Epidermal melanocyte (primary cell): Measurements from ENCODE around the gene B2M.
"Not testable (repeated sequence)": the region's sequence is repeated elsewhere in the genome, so short reads cannot be mapped to it uniquely, and the experiment has no call there.

Experiments
- DNase-seq: peaks from one replicate; pipeline ENCODE4 v3.0.0; 2011; ENCODE audit warnings: low spot score; ENCODE audit not compliant: insufficient read length

Gene B2M

DNA sequence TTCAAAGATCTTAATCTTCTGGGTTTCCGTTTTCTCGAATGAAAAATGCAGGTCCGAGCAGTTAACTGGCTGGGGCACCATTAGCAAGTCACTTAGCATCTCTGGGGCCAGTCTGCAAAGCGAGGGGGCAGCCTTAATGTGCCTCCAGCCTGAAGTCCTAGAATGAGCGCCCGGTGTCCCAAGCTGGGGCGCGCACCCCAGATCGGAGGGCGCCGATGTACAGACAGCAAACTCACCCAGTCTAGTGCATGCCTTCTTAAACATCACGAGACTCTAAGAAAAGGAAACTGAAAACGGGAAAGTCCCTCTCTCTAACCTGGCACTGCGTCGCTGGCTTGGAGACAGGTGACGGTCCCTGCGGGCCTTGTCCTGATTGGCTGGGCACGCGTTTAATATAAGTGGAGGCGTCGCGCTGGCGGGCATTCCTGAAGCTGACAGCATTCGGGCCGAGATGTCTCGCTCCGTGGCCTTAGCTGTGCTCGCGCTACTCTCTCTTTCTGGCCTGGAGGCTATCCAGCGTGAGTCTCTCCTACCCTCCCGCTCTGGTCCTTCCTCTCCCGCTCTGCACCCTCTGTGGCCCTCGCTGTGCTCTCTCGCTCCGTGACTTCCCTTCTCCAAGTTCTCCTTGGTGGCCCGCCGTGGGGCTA is at the start of gene B2M, which contains the start of gene PATL2:
Gene B2M (plus strand): TSS at position 422 of the 647 bp plus-strand sequence. CDS start 30 bp downstream, at position 452.
Gene PATL2 (minus strand): TSS at position 228 of the 647 bp plus-strand sequence. CDS start 34,833 bp downstream, outside the sequence.
- DNase-seq: peak; percentile 77

DNA sequence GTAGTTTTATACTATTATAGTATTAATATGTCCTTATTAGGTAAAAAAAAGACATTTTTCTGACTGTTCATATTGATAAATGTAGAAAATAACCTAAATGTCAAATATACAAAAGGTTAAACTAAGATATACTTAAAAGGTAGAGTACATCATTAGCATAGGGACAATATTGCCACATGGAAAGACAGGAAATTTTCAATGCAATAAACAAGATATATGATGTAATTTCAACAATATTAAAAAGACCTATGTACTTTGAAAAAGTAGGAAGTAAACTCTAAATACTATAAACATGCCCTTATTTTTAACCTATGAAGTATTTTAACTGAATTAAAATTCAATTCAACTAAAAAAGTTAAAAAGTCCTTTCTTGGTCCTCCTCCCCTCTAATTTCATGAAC is 49.7 kb upstream of the B2M start:
- no peak for DNase-seq

DNA sequence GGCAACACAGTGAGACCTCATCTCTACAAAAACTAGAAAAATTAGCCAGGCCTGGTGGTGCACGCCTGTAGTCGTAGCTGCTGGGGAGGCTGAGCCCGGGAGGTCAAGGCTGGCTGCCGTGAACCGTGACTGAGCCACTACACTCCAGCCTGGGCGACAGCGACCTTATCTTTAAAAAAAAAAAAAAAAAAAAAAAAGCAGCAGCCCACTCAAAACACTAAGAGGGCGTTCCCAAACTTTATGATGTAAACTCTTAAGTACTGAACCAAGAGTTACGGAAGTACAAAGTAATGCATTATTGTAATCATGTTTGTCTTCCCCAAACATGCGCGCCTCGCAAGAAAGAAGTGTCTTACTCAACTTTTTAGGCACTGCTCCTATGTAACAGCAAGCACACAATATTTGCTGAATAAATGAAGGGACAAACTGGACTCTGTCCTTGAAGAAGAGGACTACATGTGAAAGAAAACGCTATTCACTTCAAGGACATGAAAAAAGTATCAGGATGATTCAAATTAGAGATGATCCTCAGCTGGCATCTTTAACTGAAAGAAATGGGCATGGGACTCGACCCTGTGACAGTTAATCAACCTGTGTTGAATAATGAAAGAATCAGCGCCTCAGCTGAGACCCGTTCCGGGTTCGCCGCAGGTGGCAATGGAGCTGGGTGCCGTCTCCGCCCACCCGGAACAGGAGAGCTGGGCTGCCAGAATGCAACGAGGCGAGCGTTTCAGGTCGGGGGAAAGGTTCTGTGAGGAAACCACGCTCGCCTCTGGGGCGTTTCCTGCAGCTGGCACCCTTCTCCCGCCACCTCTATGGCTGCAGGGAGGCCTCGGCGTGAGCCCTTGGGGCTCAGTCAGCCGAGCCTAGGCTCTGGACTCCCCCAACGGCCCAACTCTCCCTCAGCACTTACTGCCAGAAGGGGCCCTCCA is 48.6 kb upstream of the B2M start:
- no peak for DNase-seq

DNA sequence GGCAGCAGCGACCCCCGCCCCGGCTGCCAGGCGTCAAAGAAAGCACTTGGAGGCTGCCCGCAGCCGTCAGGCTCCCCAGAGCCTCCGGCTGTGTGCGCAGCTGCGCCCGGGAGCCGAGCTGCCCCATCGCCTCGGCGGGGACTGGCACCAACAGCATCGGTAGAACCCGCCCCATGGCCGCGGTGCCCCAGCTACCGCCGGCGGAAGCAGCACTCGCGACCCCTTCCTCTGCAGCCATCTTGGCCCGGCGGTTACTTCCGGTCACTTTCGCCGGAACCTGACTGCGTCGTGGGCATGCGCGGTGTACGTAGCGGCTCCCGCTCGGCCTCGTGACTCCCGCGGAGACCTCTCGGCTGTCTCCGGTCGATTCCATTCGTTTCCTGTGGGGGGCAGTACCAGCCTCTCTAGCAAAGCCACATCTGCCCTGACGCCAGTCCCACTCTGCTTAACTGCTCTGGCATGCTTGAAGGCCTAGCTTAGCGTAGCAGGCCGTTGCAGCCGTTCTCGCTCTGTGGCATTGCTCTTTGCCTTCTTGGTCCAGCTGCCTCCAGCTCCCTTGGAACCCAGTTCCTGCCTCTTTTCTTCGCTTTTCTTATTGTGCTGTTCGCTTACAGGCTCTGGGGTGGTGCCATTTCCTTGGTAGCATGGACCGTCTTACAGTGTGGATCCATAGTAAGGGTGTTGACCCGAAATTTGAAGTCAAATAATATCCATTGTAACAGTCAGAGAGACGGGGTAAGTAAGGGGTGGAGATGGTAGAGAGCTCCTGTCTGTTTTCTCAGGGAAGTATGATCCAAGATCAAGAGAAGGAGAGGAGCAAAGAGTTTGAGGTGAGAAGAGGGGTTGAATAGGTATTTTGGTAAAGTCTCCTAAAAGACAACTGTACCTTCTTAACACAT is 47.7 kb upstream of the B2M start, which contains the start of gene SPG11:
Gene SPG11 (minus strand): TSS at position 253 of the 899 bp plus-strand sequence. CDS start 15 bp downstream, at position 238.
- DNase-seq: peak; percentile 88

DNA sequence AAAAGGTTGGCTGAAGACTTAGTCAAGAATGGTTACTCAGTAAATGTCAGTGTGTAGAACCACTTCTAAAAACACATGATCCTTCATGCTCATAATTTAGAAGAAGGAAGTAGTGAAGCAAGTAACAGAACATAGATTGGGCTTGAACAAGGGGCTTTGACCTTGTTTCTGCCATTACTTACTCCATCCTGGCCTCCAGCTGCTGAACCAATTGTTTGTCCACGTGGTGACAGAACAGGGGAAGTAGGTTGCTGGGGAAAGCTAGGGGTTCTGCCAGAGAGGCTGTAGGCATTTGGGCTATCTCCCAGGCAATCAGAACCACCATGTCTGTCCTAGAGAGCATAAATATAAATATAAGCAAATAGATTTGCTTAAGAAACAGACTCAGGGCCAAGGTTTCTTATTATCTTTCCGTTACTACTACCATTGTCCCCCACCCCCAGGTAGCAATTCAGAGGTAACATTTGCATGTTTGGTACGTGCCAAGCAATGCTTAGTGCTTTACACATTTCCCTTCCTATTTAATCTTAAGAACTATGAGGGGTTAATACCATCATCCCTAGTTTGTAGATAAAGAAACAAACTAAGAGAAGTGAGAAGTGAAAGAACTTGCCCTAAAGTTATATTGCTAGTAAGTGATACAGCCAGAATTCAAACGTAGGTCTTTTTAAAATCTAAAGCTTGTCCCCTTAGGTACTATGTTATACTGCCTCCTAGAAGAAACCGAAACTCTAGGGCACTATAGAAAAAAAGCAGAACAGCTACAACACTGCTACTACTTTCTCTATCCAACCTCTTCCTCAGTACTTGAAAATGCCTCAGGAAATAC is 44.9 kb upstream of the B2M start:
- no peak for DNase-seq

DNA sequence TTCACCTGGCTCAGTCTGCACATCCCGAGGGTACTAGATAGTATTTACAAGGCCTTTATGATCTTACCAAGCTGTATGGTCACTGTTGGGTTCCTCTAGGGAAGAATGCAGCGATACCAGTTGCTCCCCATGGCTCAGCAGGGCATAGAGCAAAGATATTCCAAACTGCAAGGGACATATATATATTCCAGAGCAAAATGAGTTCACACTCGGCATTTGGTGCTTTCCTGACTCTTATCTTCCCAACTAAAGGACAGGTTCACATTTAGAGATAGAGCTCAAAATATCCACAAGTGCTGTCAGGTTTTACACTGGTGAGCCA is 44.3 kb upstream of the B2M start:
- DNase-seq: no peak

DNA sequence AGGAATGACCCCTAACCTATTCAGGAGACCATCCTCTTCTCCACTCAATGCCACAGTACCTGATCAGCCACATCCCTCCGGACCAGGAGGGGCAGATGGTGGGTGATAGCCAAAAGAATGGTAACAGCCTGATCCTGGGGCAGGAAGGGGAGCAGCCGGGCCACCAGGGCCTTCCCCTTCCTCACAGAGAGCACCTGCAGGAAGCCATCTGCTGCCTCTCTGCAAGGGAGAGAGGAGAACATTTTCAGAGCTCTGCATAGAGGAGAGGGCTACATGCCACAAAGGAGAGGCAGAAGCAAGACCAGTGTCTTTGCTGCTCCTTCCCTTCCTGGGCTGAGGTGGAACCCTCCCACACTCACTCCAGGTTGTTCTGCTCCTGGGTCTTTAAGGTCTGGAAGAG is 42.4 kb upstream of the B2M start:
- DNase-seq: no peak

DNA sequence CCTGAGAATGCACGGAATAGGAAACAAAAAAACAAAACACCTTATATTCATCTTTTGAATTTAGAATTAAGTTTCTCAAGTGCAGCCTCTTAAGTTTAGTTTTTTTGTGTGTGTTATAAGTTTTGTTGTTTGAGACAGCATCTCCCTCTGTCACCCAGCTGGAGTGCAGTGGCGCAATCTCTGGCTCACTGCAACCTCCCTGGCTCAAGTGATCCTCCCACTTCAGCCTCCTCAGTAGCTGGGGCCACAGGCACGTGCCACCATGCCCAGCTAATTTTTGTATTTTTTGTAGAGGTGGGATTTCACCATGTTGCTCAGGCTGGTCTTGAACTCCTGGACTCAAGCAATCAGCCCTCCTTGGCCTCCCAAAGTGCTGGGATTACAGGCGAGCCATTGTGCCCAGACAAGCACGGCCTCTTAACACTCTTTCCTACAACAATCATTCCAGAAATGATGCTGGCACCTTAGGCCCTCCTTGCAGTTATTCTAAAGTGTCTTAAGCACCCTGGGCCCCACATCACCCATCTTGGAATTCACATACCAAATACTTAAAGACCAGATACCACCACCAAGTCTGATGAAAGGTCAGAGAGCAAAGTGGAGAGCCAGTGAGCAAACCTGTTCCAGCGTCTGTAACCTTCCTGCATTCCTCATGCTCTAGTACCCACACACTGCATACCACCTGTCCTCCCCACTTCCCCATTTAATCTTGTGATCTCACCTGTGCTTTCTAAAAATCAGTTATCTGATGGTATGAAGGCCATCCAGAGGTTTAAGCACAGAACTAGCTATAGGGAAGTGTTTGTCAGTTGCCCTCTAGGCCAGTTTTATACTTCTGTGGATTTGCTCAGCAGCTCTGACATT is 41.0 kb upstream of the B2M start:
- no peak for DNase-seq

DNA sequence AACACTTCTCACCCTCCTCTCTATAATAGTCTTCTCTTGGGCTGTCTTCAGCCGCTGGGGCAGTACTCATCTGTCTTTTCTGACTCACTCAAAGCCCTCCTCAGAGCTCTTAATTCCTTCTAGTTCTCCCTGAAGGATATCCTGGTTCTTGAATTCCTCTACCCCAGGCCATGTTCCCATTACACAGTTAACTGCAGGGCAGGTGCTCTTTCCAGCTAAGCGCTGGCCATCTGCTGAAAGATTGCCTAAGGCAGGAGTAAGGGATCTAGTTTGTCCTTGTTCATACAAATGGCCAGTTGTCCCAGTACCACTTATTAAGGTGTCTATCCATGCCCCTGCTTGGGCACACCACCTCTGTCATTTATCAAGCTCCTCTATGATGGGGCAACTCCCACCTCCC is 37.7 kb upstream of the B2M start:
- DNase-seq: no peak

DNA sequence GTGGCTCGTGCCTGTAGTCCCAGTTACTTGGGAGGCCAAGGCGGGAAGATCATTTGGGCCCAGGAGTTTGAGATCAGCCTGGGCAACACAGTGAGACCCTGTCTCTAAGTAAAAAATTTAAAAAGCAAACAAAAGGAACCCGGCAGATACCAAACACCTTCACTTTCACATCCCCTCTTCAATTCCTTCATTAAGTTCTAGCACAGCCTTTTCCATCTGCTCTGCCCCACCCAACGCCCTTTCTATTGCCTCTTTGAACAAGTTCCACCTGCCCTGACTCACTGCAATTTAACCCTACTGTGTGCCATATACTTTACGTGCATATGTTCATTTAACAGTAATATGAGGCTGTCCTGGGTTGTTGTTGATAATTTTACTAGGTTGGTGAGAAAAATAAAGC is 35.4 kb upstream of the B2M start:
- no peak for DNase-seq

DNA sequence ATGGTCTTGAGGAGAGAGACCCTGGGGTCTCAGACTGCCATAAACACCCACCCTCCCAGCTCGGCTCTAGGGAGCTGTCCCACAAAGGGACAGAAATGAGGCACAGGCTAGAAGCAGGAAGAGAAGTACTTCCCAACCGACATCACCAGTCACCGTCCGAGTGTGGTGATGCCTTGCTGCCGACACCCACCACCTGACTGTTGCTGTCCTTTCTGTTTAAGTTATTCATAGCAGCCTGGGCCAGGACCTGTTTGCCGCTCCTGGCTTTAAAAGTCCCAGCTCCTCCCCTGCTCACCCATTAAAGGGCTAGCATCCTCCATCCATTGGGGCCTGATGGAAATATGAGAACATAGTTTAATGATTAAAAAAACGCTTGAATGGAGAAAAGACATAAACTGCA is 34.6 kb upstream of the B2M start:
- DNase-seq: no peak

DNA sequence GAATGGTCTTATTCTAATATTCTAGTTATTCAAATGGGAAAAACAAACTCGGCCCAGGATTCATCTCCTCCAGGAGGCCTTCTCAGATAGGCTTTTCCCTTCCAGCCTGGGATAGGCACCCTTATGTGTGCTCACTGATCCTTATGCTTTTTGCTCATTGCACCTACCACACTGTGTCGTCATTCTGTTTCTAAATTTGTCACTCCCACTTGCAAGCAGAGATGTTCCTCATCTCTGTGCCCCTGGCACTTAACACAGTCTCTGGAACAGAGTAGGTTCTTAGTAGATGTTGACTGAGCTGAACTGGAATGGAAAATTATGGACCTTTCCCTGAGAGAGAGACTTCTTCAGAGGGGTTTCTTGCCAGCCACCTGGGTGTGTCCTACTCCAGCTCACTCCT is 29.1 kb upstream of the B2M start:
- DNase-seq: no peak

DNA sequence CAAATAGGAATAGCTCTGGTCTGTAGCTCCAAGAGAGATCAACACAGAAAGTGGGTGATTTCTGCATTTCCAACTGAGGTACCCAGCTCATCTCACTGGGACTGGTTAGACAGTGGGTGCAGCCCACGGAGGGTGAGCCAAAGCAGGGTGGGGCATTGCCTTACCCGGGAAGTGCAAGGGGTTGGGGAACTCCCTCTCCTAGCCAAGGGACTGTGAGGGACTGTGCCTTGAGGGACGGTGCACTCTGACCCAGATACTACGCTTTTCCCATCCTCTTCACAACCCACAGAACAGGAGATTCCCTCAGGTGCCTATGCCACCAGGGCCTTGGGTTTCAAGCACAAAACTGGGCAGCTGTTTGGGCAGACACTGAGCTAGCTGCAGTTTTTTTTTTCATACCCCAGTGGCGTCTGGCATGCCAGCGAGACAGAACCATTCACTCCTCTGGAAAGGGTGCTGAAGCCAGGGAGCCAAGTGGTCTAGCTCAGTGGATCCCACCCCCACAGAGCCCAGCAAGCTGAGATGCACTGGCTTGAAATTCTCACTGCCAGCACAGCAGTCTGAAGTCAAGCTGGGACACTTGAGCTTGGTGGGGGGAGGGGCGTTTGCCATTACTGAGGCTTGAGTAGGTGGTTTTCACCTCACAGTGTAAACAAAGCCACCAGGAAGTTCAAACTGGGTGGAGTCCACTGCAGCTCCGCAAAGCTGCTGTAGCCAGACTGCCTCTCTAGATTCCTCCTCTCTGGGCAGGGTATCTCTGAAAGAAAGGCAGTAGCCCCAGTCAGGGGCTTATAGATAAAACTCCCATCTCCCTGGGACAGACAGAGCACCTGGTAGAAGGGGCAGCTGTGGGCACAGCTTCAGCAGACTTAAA is 28.3 kb upstream of the B2M start:
- DNase-seq: not testable (repeated sequence)

DNA sequence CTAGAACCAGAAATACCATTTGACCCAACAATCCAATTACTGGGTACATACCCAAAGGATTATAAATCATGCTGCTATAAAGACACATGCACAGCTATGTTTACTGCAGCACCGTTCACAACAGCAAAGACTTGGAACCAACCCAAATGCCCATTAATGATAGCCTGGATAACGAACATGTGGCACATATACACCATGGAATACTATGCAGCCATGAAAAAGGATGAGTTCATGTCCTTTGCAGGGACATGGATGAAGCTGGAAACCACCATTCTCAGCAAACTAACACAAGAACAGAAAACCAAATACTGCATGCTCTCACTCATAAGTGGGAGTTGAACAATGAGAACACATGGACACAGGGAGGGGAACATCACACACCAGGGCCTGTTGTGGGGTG is 22.0 kb upstream of the B2M start:
- DNase-seq: not testable (repeated sequence)

DNA sequence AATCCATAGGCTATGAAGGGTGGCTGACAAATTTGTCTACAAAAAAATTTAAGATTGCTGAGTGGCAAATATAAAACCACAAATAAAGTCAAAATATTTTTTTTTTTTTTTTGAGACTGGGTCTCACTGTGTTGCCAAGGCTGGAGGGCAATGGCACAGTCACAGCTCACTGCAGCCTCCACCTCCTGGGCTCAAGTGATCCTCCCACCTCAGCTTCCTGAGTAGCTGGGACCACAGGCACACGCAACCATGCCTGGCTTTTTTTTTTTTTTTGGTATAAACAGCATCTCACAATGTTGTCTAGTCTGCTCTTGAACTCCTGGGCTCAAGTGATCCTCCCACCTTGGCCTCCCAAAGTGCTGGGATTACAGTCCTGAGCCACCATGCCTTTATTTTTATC is 21.1 kb upstream of the B2M start:
- DNase-seq: not testable (repeated sequence)

DNA sequence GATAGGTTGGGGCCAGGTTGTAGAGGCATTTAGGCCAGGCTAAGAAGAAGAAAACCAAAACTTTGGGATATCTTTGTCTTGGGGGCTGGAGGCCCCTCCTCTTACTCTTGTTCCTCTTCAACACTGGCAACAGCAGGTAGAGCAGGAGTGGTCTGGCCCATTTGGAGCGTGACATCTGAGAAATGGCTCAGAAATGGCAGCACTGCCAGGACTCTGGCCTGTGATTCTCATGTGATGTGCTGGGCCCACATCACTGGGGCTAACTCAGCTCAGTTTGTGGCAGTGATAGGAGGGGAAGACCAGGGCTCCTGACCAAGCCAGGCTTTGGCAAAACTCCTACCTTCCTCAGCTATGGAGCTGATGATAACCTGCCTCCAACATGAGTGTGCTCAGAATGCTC is 18.7 kb upstream of the B2M start:
- no peak for DNase-seq

DNA sequence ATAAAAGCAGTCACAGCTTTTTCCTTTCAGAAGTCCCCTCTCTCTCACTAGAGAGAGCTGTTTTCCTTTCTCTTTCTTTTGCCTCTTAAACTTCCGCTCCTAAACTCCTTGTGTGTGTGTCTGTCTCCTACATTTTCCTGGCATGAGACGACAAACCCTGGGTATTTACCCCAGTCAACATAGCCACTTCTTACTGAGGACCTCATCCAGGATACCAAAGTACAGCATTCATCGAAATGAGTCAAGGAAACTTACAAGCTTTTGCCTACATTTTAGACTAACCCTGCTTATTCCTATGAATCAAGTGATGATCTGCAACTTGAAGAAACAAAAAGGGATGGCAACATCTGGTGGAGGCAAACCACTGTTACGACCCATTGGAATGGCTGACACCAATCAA is 16.9 kb upstream of the B2M start:
- DNase-seq: no peak

DNA sequence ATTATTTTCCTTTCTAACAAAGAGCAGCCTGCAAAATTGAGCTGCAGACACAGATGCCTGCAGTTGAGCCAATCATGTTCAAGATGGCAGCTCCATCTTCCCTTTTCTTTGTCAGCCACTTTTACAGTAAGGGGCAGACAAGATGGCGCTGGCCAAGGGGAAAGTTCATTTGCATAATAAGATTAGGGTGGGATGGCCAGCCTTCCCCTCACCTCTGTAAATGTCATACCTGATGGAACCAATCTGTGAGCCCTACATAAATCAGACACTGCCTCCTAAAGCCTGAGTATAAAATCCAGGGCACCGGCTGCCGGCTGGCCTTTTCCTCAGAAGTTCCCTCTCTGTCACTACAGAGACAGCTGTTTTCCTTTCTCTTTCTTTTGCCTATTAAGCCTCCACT is 16.0 kb upstream of the B2M start:
- DNase-seq: no peak

DNA sequence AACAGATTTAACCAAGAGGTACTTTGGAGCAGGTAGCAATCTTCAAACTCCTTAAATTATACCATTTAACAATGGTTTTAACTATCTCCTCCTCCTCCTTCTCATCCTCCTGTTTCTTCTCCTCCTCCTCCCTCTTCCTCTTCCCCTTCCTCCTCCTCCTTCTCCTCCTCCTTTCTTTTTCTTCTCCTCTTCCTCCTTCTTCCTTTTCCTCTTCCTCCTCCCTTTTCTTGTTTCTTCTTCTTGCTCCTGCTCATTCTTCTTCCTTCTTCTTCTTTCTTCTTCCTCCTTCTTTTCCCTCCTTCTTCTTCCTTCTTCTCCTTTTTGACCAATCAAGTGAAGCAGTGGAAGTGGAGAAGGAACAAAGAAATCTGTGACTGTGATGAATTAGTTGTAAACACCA is 14.3 kb upstream of the B2M start:
- no peak for DNase-seq
